Activated T-cell treated with anti-CD3 and anti-CD28 coated beads for 1 hour (primary cell): ENCODE measurements around the gene HPD.

Experiments used
- DNase-seq: peaks from one replicate; pipeline ENCODE4 v3.0.0-alpha.2; 2020; ENCODE audit warnings: low read depth

Gene HPD

GRCh38 chr12:121810833-121811433 is 47.7 kb downstream of the HPD start:
- no peak for DNase-seq

GRCh38 chr12:121810234-121810817 is 48.3 kb downstream of the HPD start:
- no peak for DNase-seq

GRCh38 chr12:121809712-121810116 is 48.9 kb downstream of the HPD start:
- no peak for DNase-seq

GRCh38 chr12:121808623-121809022 is 50.0 kb downstream of the HPD start:
- no peak for DNase-seq

- no peak for DNase-seq
Measured at GRCh38 chr12:121807642-121808347, 50.9 kb downstream of the HPD start.

GRCh38 chr12:121806546-121807423 is 51.9 kb downstream of the HPD start:
- DNase-seq = no peak

GRCh38 chr12:121806009-121806545 is 52.6 kb downstream of the HPD start:
- DNase-seq = no peak

GRCh38 chr12:121805171-121806008 is 53.3 kb downstream of the HPD start:
- no peak for DNase-seq

GRCh38 chr12:121804417-121805111 is 54.1 kb downstream of the HPD start:
- DNase-seq = peak; percentile 51

GRCh38 chr12:121803861-121804416 is 54.7 kb downstream of the HPD start, which contains the start of gene SETD1B:
TSS of gene SETD1B (plus strand) at chr12:121804009. CDS start at chr12:121804738, 729 bp downstream.
- DNase-seq = no peak

GRCh38 chr12:121802843-121803698 is 55.6 kb downstream of the HPD start:
- DNase-seq = peak; percentile 82

GRCh38 chr12:121802485-121802842 is 56.2 kb downstream of the HPD start:
- DNase-seq = no peak

- DNase-seq = peak; percentile 26
Measured at GRCh38 chr12:121801595-121802484, 56.8 kb downstream of the HPD start.

- DNase-seq = peak; percentile 61
Measured at GRCh38 chr12:121800694-121801594, 57.7 kb downstream of the HPD start.

- DNase-seq = peak; percentile 73
Measured at GRCh38 chr12:121799842-121800693, 58.6 kb downstream of the HPD start.

GRCh38 chr12:121799156-121799841 is 59.4 kb downstream of the HPD start:
- DNase-seq = no peak
